H1 (cell line): ENCODE results near the gene VDR. TPM values are rescaled to one million over a fixed set of nuclear protein-coding genes. Genes with fewer than 3 reads are reported as not detected.
A peak's percentile ranks its signal among the peaks of the same experiment; 100 is the strongest.

Source experiments
- ASH2L ChIP-seq: fragments of 200-600, 300-600 bp; sonication (generic); IDR thresholded peaks from one replicate; pipeline ENCODE4 v1.7.1; 2017; ENCODE audit warnings: low read length
- CREB1 ChIP-seq: IDR thresholded peaks from 2 replicates; pipeline ENCODE4 v1.6.1; 2012; ENCODE audit warnings: inconsistent platforms
- HDAC2 ChIP-seq, 2 experiments: fragments of 300-600 bp in 1 of 2; sonication (generic) in 1 of 2; IDR thresholded peaks; 2 replicates each; pipeline ENCODE4 v1.6.1; 2011 to 2012; ENCODE audit warnings: low read depth in 2 of 2, low read length in 2 of 2, mild to moderate bottlenecking in 2 of 2, moderate library complexity in 2 of 2, borderline replicate concordance in 1 of 2, inconsistent platforms in 1 of 2
- KDM1A ChIP-seq: fragments of 200-600, 300-600 bp; sonication (generic); IDR thresholded peaks from 2 replicates; pipeline ENCODE4 v1.7.1; 2016; ENCODE audit warnings: mild to moderate bottlenecking, low read length, borderline replicate concordance
- POLR2A ChIP-seq, 2 experiments: IDR thresholded peaks; 1 replicate in 1 of 2; 2 replicates in 1 of 2; pipeline ENCODE4 v1.6.1; 2011; ENCODE audit warnings: low read depth in 2 of 2, low read length in 2 of 2, mild to moderate bottlenecking in 2 of 2; ENCODE audit errors: control extremely low read depth in 1 of 2
- RAD21 ChIP-seq, 2 experiments: IDR thresholded peaks in 1 of 2; conservative IDR thresholded peaks in 1 of 2; 2 replicates each; pipeline ENCODE4 v1.6.1; 2011; ENCODE audit warnings: low read depth in 2 of 2, low read length in 2 of 2, improper control_type of control experiment in 1 of 2, inconsistent platforms in 1 of 2, mild to moderate bottlenecking in 1 of 2, moderate library complexity in 1 of 2
- SIRT6 ChIP-seq: IDR thresholded peaks from one replicate; pipeline ENCODE4 v1.7.1; 2012; ENCODE audit warnings: low read length, inconsistent platforms
- SP2 ChIP-seq: IDR thresholded peaks from 2 replicates; pipeline ENCODE4 v1.6.1; 2012; ENCODE audit warnings: mild to moderate bottlenecking, low read length, inconsistent platforms
- TAF1 ChIP-seq: IDR thresholded peaks from 2 replicates; pipeline ENCODE4 v1.6.1; 2011; ENCODE audit warnings: mild to moderate bottlenecking, low read depth, low read length
- TAF7 ChIP-seq: optimal IDR thresholded peaks from 2 replicates; pipeline ENCODE3; 2011; ENCODE audit warnings: low read depth, mild to moderate bottlenecking, inconsistent platforms, low read length, moderate library complexity, borderline replicate concordance
- polyA plus RNA-seq, 7 experiments: library from polyadenylated mRNA; depleted of rRNA in 3 of 7; stranded (reverse) in 5 of 7; unstranded in 2 of 7; fragments of >200 nt in 5 of 7; fragments of 200-250 nt in 2 of 7; gene quantifications; 1 replicate in 5 of 7; 2 replicates in 1 of 7; 4 replicates in 1 of 7; pipeline versions ENCODE4 v1.2.1 to v1.2.3, GENCODE V29; 2011 to 2013; ENCODE audit warnings: missing spikeins in 2 of 7, mixed read lengths in 2 of 7
- total RNA-seq: library from RNA; stranded (reverse); fragmentation: NEBNext Ultra II Directional; extraction: Animal tissue kit (Norgen Biotek cat#: 25700); gene quantifications from 2 replicates; pipeline ENCODE4 v1.2.1, GENCODE V29; 2021

VDR gene
- total and polyA plus RNA-seq, 2 of the 8 experiments (the other 6 are each of a cell fraction or from before 2014, with no cell fraction given): 0.44 to 0.65 TPM

DNA sequence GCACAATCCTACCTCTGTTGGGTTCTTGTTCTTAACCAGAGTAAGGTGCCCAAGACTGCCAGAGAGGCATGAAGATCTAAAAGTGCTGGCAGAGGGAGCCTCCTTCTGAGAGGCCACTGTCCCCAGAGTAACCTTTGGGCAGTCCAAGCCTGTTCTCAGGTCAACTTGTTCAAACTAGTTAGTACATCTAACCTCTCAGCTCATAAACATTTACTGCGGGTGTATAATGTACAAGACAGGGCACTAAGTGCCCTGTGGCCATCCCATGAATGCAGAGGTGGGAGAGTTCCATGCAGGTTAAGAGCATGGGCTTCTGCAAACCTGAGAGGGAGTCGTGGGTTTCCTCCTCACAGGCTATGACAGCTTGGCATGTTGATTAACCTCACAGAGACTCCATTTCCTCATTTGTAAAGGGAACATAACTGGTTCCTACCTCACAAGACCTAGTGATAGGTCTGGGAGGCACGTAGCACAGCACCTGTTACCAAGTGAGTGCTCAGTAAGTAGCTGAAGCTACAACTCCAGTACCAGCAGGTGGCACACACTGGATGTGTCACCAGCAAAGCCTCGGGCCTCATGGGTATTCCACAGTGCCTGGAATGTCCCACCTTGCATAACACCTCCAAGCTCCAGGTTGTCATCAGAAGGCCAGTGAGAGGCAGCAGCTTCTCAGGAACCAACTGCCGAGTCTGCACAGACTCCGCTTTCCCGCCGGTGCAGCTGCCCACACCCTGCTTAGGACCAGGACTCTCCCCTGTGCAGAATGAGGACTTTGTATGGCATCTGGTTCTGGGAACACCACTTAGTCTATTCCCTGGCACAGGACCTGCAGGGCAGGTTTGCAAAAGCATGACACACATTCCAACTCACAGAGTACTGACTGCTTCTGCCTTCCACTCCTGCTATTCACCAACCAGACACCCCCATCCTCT lies 4.4 kb downstream of the VDR start (continued):
- no peak for TF ChIP-seq HDAC2 (IDR thresholded peaks at IDR 0.05; ENCODE audit: borderline replicate concordance in 1 of 2, low read depth in 2 of 2, low read length in 2 of 2)
- TF ChIP-seq POLR2A (IDR thresholded peaks at IDR 0.05; ENCODE audit: control extremely low read depth in 1 of 2, low read depth in 2 of 2, low read length in 2 of 2): no peak
- TF ChIP-seq TAF1: no peak
- TF ChIP-seq TAF7: no peak
- no peak for TF ChIP-seq ASH2L
- TF ChIP-seq CREB1: no peak
- TF ChIP-seq KDM1A: no peak
- peak; percentile 25 to 47; a peak in 3 of 4 replicates for TF ChIP-seq RAD21 (IDR thresholded peaks at IDR 0.05 in 1 of 2, conservative IDR thresholded peaks at IDR 0.05 in 1 of 2; ENCODE audit: low read depth in 2 of 2, low read length in 2 of 2)
- TF ChIP-seq SP2: no peak
- no peak for TF ChIP-seq SIRT6
